Transverse colon (tissue), 4 donors: Measurements from ENCODE around the gene C22orf31. TPM values are rescaled to one million over a fixed set of nuclear protein-coding genes. Genes with fewer than 3 reads are reported as not detected.

ENCODE experiments used
- DNase-seq: peaks from one replicate; pipeline ENCODE4 v3.0.0-alpha.2; 2019
- H3K27ac ChIP-seq, 4 donors: fragments of 200-600 bp; sonication (generic); 2 replicates each; pipeline ENCODE4 v1.5.1; 2016 to 2018; ENCODE audit warnings: inconsistent platforms in 4 of 4
- H3K27me3 ChIP-seq: fragments of 200-600 bp; sonication (generic); 2 replicates; pipeline ENCODE4 v1.5.1; 2017; ENCODE audit warnings: inconsistent platforms
- H3K36me3 ChIP-seq, 4 donors: fragments of 200-600 bp; sonication (generic); 2 replicates each; pipeline ENCODE4 v1.5.1; 2017 to 2019; ENCODE audit warnings: inconsistent platforms in 4 of 4
- H3K4me1 ChIP-seq, 4 donors: fragments of 200-600 bp; sonication (generic); 2 replicates each; pipeline ENCODE4 v1.5.1; 2017 to 2020; ENCODE audit warnings: inconsistent platforms in 4 of 4
- H3K4me3 ChIP-seq, 4 donors: fragments of 200-600 bp; sonication (generic); 1 replicate in 1 of 4; 2 replicates in 3 of 4; pipeline versions ENCODE4 v1.5.1 to v1.6.1; 2017 to 2019; ENCODE audit warnings: inconsistent platforms in 4 of 4
- H3K9me3 ChIP-seq, 2 donors: fragments of 200-600 bp; sonication (generic); 2 replicates each; pipeline ENCODE4 v1.5.1; 2017 to 2019; ENCODE audit warnings: inconsistent platforms in 2 of 2
- CTCF ChIP-seq, 5 experiments: fragments of 200-600 bp in 3 of 5; fragments of 450-650 bp in 2 of 5; sonication (generic) in 3 of 5; IDR thresholded peaks; 1 replicate in 2 of 5; 2 replicates in 3 of 5; pipeline ENCODE4 v1.5.1; 2016 to 2017; ENCODE audit warnings: antibody characterized with exemption in 5 of 5, inconsistent platforms in 3 of 5, mild to moderate bottlenecking in 2 of 5, moderate library complexity in 1 of 5
- EP300 ChIP-seq: sonication (generic); formaldehyde crosslinking; IDR thresholded peaks from one replicate; pipeline ENCODE4 v1.6.1; 2017; ENCODE audit warnings: antibody characterized with exemption, low read depth
- POLR2A ChIP-seq: fragments of 450-650 bp; IDR thresholded peaks from one replicate; pipeline ENCODE4 v1.6.1; 2016; ENCODE audit warnings: antibody characterized with exemption, mild to moderate bottlenecking, moderate library complexity
- POLR2AphosphoS5 ChIP-seq, 3 donors: sonication (generic); formaldehyde crosslinking; IDR thresholded peaks; one replicate each; pipeline ENCODE4 v1.6.1; 2016; ENCODE audit warnings: antibody characterized with exemption in 3 of 3
- WGBS, 2 donors: methylation state at CpG; one replicate each; pipeline ENCODE4 v1.1.5; 2018; ENCODE audit warnings: low coverage in 1 of 2; 5-methylcytosine and 5-hydroxymethylcytosine counted together
- in situ Hi-C, 4 donors: fragments of 200-750 bp; cut with MboI; loops; one replicate each; pipeline versions ENCODE4 v1.15.0 to v1.15.1; 2017; ENCODE audit warnings: low sequenced_read_pairs in 3 of 4, low pct_ligation_motif_present in 1 of 4, low pct_unique_long_range_greater_than_20kb in 1 of 4
- intact Hi-C: fragments of 100-400 bp; cut with DNase I; formaldehyde crosslinking; loops from one replicate; pipeline ENCODE4 v1.15.1; 2023; ENCODE audit warnings: low total_unique reads
- total RNA-seq, 4 donors: library from RNA; depleted of rRNA; stranded (reverse); fragments of >200 nt; gene quantifications; one replicate each; pipeline ENCODE4 v1.1.0, GENCODE V29; 2016

The C22orf31 gene
- total RNA-seq, 4 donors from 2014 or later, result not detected

- intact Hi-C loops (no loop called here), in situ Hi-C loops (no loop called here)
- WGBS, 2 donors, result 90 to 100% methylated on average over 2 to 3 of the region's 3 CpGs
- no peaks in the 10 kb centered on the region for H3K9me3 ChIP-seq
- no peak overlapping the region for H3K4me3 ChIP-seq
- H3K27ac ChIP-seq, result no peak overlapping the region
- no peak for TF ChIP-seq EP300
- no peak for TF ChIP-seq POLR2AphosphoS5 (IDR thresholded peaks at IDR 0.05)
- TF ChIP-seq CTCF (IDR thresholded peaks at IDR 0.05), result no peak
- no peak for TF ChIP-seq POLR2A
- H3K36me3 ChIP-seq, result no peaks in the 10 kb centered on the region
- no peaks in the 10 kb centered on the region for H3K27me3 ChIP-seq
- no peaks in the 10 kb centered on the region for H3K4me1 ChIP-seq
- DNase-seq, result no peak
These were observed 5.2 kb downstream of the C22orf31 start for GRCh38 chr22:29056472-29056871.

- no peaks in the 10 kb centered on the region for H3K9me3 ChIP-seq
- no peaks in the 10 kb centered on the region for H3K36me3 ChIP-seq
- no peak overlapping the region for H3K27ac ChIP-seq
- no peak for DNase-seq
- H3K27me3 ChIP-seq, result no peaks in the 10 kb centered on the region
- no peaks in the 10 kb centered on the region for H3K4me1 ChIP-seq
- TF ChIP-seq POLR2AphosphoS5 (IDR thresholded peaks at IDR 0.05), result no peak
- WGBS, 2 donors, result 80 to 90% methylated on average over 1 to 14 of the region's 14 CpGs
- intact Hi-C loops, result no loop called here
- H3K4me3 ChIP-seq, result no peak overlapping the region
- in situ Hi-C loops, result no loop called here
These were observed 6.3 kb downstream of the C22orf31 start for GRCh38 chr22:29055192-29055830.

GRCh38 chr22:29054251-29054767, 7.3 kb downstream of the C22orf31 start:
- TF ChIP-seq POLR2AphosphoS5 (IDR thresholded peaks at IDR 0.05) (no peak), POLR2A (no peak), CTCF (IDR thresholded peaks at IDR 0.05) (no peak), EP300 (no peak)
- in situ Hi-C loops, result no loop called here
- H3K27ac ChIP-seq, result no peak overlapping the region
- H3K36me3 ChIP-seq, result no peaks in the 10 kb centered on the region
- 83% methylated on average over 10 of the region's 10 CpGs; no CpG with 5 or more reads in 1 of the 2 donors for WGBS, 2 donors
- H3K9me3 ChIP-seq, result no peaks in the 10 kb centered on the region
- DNase-seq, result no peak
- H3K4me3 ChIP-seq, result no peak overlapping the region
- no peaks in the 10 kb centered on the region for H3K27me3 ChIP-seq
- intact Hi-C loops, result no loop called here
- H3K4me1 ChIP-seq, result no peaks in the 10 kb centered on the region

- H3K27me3 ChIP-seq, result no peaks in the 10 kb centered on the region
- in situ Hi-C loops, result no loop called here
- no peak overlapping the region for H3K4me3 ChIP-seq
- no peak for DNase-seq
- H3K36me3 ChIP-seq, result no peaks in the 10 kb centered on the region
- H3K9me3 ChIP-seq, result no peaks in the 10 kb centered on the region
- H3K4me1 ChIP-seq, result no peaks in the 10 kb centered on the region
- H3K27ac ChIP-seq, result no peak overlapping the region
- no peak for TF ChIP-seq EP300
- no peak for TF ChIP-seq POLR2AphosphoS5 (IDR thresholded peaks at IDR 0.05)
- TF ChIP-seq CTCF (IDR thresholded peaks at IDR 0.05), result no peak
- TF ChIP-seq POLR2A, result no peak
- intact Hi-C loops, result no loop called here
- WGBS, 2 donors, result 91 to 93% methylated on average over 5 to 8 of the region's 8 CpGs
These were observed 8.5 kb downstream of the C22orf31 start for GRCh38 chr22:29053048-29053702.
